Caco-2 (cell line): Measurements from ENCODE around the gene KHDRBS1. TPM values are rescaled to one million over a fixed set of nuclear protein-coding genes. Genes with fewer than 3 reads are reported as not detected.

Experiments
- BruUV-seq: library from RNA; stranded (reverse); fragments of 400-500 nt; replicated peaks from 2 replicates; lab custom pipeline; 2021; lab: Mats Ljungman, UMichigan
- CTCF ChIA-PET: fragments of 300-600 bp; sonication (Branson Sonifier 250); formaldehyde crosslinking; loops from one replicate; lab custom pipeline; 2022; ENCODE audit warnings: antibody characterized with exemption; lab: Charles Lee
- POLR2A ChIA-PET: fragments of 300-600 bp; sonication (Branson Sonifier 250); formaldehyde crosslinking; loops from one replicate; lab custom pipeline; 2022; ENCODE audit warnings: antibody characterized with exemption; lab: Charles Lee
- DNase-seq, 2 experiments: peaks; one replicate each; pipeline versions ENCODE4 v3.0.0 to v3.0.0-alpha.2; 2020 to 2022
- H3K27me3 ChIP-seq: replicated peaks from 2 replicates; pipeline ENCODE4 v1.6.0; 2011; ENCODE audit warnings: low read length; ENCODE audit not compliant: control insufficient read depth, insufficient read depth
- H3K36me3 ChIP-seq: 2 replicates; pipeline ENCODE4 v1.5.1; 2011; ENCODE audit warnings: low read length; ENCODE audit not compliant: control insufficient read depth, insufficient read depth
- H3K4me1 ChIP-seq: fragments of 250-450 bp; sonication (Bioruptor Pico); 2 replicates; pipeline ENCODE4 v1.5.1; 2020; ENCODE audit warnings: mild to moderate bottlenecking
- H3K4me3 ChIP-seq: 2 replicates; pipeline ENCODE4 v1.5.1; 2011; ENCODE audit warnings: low read depth, mild to moderate bottlenecking, control low read depth, low read length
- H3K9me3 ChIP-seq: fragments of 250-450 bp; sonication (Bioruptor Pico); 2 replicates; pipeline ENCODE4 v1.5.1; 2020; ENCODE audit warnings: mild to moderate bottlenecking, moderate library complexity
- H3K27ac Mint-ChIP-seq: one replicate; pipeline ENCODE4 v1.8.0; 2022; ENCODE audit warnings: mixed read lengths; ENCODE audit not compliant: unreplicated experiment
- H3K27me3 Mint-ChIP-seq: one replicate; pipeline ENCODE4 v1.8.0; 2022; ENCODE audit warnings: mixed read lengths; ENCODE audit not compliant: insufficient read depth, unreplicated experiment
- H3K36me3 Mint-ChIP-seq: one replicate; pipeline ENCODE4 v1.8.0; 2022; ENCODE audit warnings: mild to moderate bottlenecking, mixed read lengths; ENCODE audit not compliant: insufficient read depth, unreplicated experiment
- H3K4me1 Mint-ChIP-seq: one replicate; pipeline ENCODE4 v1.8.0; 2022; ENCODE audit warnings: low read depth, mixed read lengths; ENCODE audit not compliant: unreplicated experiment
- H3K4me3 Mint-ChIP-seq: one replicate; pipeline ENCODE4 v1.8.0; 2022; ENCODE audit warnings: mild to moderate bottlenecking, moderate library complexity, mixed read lengths; ENCODE audit not compliant: unreplicated experiment
- H3K9me3 Mint-ChIP-seq: one replicate; pipeline ENCODE4 v1.8.0; 2022; ENCODE audit warnings: mixed read lengths; ENCODE audit not compliant: unreplicated experiment
- intact Hi-C: fragments of 100-400 bp; cut with micrococcal nuclease; formaldehyde crosslinking; loops from one replicate; pipeline ENCODE4 v1.10.0; 2022; ENCODE audit not compliant: unreplicated experiment
- total RNA-seq: library from RNA; stranded (reverse); gene quantifications from 2 replicates; pipeline ENCODE4 v1.2.3, GENCODE V29; 2022
- TF ChIP-seq, protein P1 (sequence below), 2 experiments: fragments of 200-600 bp in 1 of 2; IDR thresholded peaks; 1 replicate in 1 of 2; 2 replicates in 1 of 2; pipeline versions ENCODE4 v1.5.1 to v1.8.0; 2011 to 2022; ENCODE audit warnings: antibody characterized with exemption in 1 of 2, control low read depth in 1 of 2, inconsistent platforms in 1 of 2, low read depth in 1 of 2, low read length in 1 of 2, mild to moderate bottlenecking in 1 of 2, moderate library complexity in 1 of 2; ENCODE audit not compliant: insufficient read depth in 1 of 2, severe bottlenecking in 1 of 2, unreplicated experiment in 1 of 2

Gene KHDRBS1
- total RNA-seq, 1 experiment from 2014 or later = 137 TPM

DNA sequence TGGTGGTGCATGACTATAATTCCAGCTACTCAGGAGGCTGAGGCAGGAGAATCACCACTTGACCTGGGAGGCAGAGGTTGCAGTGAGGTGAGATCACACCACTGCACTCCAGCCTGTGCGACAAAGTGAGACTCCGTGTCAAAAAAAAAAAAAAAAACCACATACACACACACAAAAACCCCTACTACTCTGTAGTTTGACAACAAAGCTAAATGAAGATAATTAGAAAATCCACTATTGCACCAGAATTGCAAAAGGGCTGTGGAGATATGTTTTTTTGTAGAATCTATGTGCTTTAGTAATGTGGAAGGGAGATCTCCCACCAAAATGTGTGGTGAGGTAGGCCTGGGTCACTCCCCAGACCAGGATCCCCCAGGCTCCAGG, 32.2 kb upstream of the KHDRBS1 start:
- TF ChIP-seq, protein P1, sequence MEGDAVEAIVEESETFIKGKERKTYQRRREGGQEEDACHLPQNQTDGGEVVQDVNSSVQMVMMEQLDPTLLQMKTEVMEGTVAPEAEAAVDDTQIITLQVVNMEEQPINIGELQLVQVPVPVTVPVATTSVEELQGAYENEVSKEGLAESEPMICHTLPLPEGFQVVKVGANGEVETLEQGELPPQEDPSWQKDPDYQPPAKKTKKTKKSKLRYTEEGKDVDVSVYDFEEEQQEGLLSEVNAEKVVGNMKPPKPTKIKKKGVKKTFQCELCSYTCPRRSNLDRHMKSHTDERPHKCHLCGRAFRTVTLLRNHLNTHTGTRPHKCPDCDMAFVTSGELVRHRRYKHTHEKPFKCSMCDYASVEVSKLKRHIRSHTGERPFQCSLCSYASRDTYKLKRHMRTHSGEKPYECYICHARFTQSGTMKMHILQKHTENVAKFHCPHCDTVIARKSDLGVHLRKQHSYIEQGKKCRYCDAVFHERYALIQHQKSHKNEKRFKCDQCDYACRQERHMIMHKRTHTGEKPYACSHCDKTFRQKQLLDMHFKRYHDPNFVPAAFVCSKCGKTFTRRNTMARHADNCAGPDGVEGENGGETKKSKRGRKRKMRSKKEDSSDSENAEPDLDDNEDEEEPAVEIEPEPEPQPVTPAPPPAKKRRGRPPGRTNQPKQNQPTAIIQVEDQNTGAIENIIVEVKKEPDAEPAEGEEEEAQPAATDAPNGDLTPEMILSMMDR (IDR thresholded peaks at IDR 0.05; ENCODE audit: insufficient read depth in 1 of 2, low read depth in 1 of 2, low read length in 1 of 2, severe bottlenecking in 1 of 2, unreplicated experiment in 1 of 2) = no peak
- Mint-ChIP-seq H3K4me1 (no peaks in the 10 kb centered on the region), H3K4me3 (no peak overlapping the region), H3K9me3 (no peaks in the 10 kb centered on the region), H3K36me3 (no peaks in the 10 kb centered on the region), H3K27me3 (no peaks in the 10 kb centered on the region), H3K27ac (no peak overlapping the region)
- POLR2A ChIA-PET = no interaction called here
- no peaks in the 10 kb centered on the region for H3K36me3 ChIP-seq
- intact Hi-C loops = no loop called here
- CTCF ChIA-PET = interaction anchor here (0.6 kb wide), 1 partner anchor 81 kb away, joined by 3 read pairs; no protein-coding TSS in a partner anchor
- H3K9me3 ChIP-seq = no peaks in the 10 kb centered on the region
- no peak for DNase-seq
- no peaks in the 10 kb centered on the region for H3K4me1 ChIP-seq
- H3K27me3 ChIP-seq = no peaks in the 10 kb centered on the region
- no TSS peak for BruUV-seq
- no peak overlapping the region for H3K4me3 ChIP-seq

DNA sequence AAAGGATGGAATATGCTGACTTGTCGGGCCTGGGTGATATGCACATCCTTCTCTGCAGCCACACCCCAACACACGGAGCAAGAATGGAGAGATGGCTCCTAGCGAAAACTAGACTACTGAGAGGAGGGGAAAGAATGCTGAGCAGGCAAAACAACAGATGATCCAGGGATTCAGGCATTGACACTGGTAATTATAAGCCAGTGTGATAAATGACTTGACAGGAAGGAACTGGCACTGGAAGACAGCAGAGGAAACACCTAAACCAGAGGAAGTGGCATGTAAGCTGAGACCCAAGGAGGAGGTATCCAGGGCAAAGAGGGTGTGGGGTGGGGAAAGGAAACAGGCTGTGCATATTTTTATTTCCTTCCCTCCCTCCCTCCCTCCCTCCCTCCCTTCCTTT, 31.7 kb upstream of the KHDRBS1 start:
- H3K27me3 Mint-ChIP-seq = no peaks in the 10 kb centered on the region
- no TSS peak for BruUV-seq
- Histone ChIP-seq H3K4me1 (no peaks in the 10 kb centered on the region), H3K4me3 (no peak overlapping the region), H3K9me3 (no peaks in the 10 kb centered on the region), H3K36me3 (no peaks in the 10 kb centered on the region), H3K27me3 (no peaks in the 10 kb centered on the region)
- CTCF ChIA-PET = interaction anchor here (0.6 kb wide), 1 partner anchor 81 kb away, joined by 3 read pairs; no protein-coding TSS in a partner anchor
- no peaks in the 10 kb centered on the region for H3K4me1 Mint-ChIP-seq
- no peaks in the 10 kb centered on the region for H3K36me3 Mint-ChIP-seq
- no peaks in the 10 kb centered on the region for H3K9me3 Mint-ChIP-seq
- H3K4me3 Mint-ChIP-seq = no peak overlapping the region
- DNase-seq = no peak
- TF ChIP-seq, protein P1 (IDR thresholded peaks at IDR 0.05; ENCODE audit: insufficient read depth in 1 of 2, low read depth in 1 of 2, low read length in 1 of 2, severe bottlenecking in 1 of 2, unreplicated experiment in 1 of 2) = no peak
- H3K27ac Mint-ChIP-seq = no peak overlapping the region
- POLR2A ChIA-PET = no interaction called here
- intact Hi-C loops = no loop called here

DNA sequence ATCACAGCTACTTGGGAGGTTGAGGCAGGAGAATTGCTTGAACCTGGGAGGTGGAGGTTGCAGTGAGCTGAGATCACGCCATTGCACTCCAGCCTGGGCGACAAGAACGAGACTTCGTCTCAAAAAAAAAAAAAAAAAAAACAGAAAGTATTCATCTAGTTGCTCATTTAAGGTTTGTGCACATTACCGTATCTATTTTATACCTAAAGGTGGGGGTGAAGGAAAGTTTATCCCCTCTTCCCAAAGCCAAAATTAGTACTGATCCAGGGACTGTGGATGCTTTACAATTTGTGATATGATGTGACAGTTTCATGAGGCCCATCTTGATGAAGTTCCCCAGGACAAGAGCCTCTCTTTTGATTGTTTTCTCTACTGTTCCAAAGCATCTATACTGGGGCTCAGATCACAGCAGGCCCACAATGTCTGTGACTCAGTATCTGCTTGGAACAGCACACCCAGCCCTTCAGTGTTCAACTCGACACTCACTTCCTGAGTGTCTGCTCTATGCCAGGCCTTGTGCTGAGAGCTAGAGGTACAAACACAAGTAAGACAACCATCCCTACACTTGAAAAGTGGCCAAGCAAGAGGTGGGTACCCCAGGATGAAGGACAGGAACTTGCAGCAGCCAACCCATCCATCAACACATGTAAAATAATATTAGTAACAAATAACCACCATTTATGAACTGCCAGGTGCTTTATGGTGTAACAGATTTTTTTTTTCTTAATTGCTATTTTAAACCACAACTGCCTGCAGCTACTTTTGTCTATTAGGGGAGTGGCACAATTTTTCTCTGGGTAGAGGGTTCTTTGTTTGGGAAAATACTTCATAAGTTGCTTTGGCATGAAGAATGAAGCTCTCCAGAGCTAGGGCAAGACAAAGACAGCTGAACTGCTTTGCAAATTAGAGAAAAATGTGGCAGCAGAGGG, 29.0 kb upstream of the KHDRBS1 start:
- intact Hi-C loops = no loop called here
- no peaks in the 10 kb centered on the region for H3K9me3 Mint-ChIP-seq
- H3K27me3 Mint-ChIP-seq = no peaks in the 10 kb centered on the region
- Histone ChIP-seq H3K4me1 (no peaks in the 10 kb centered on the region), H3K4me3 (no peak overlapping the region), H3K27me3 (no peaks in the 10 kb centered on the region), H3K36me3 (no peaks in the 10 kb centered on the region), H3K9me3 (no peaks in the 10 kb centered on the region)
- no peaks in the 10 kb centered on the region for H3K4me1 Mint-ChIP-seq
- ChIA-PET CTCF (no interaction called here), POLR2A (no interaction called here)
- no peak overlapping the region for H3K4me3 Mint-ChIP-seq
- TF ChIP-seq, protein P1 (IDR thresholded peaks at IDR 0.05; ENCODE audit: insufficient read depth in 1 of 2, low read depth in 1 of 2, low read length in 1 of 2, severe bottlenecking in 1 of 2, unreplicated experiment in 1 of 2) = no peak
- no peak overlapping the region for H3K27ac Mint-ChIP-seq
- no peaks in the 10 kb centered on the region for H3K36me3 Mint-ChIP-seq
- no TSS peak for BruUV-seq
- no peak for DNase-seq
